ENCODE data around the gene PRSS2.
"Not testable (repeated sequence)": the region's sequence is repeated elsewhere in the genome, so short reads cannot be mapped to it uniquely, and the experiment has no call there.

Gene PRSS2

GRCh38 chr7:142759433-142759832 is 11.3 kb upstream of the PRSS2 start:
- DNase-seq (ENCODE audit: low read depth): no peak

GRCh38 chr7:142760071-142760642 is 10.6 kb upstream of the PRSS2 start:
- DNase-seq (ENCODE audit: low read depth): no peak

- DNase-seq (ENCODE audit: low read depth): not testable (repeated sequence)
Observed at GRCh38 chr7:142761606-142762005, 9.2 kb upstream of the PRSS2 start.

- DNase-seq (ENCODE audit: low read depth): no peak
Observed at GRCh38 chr7:142762104-142762503, 8.7 kb upstream of the PRSS2 start.

GRCh38 chr7:142767451-142767850 is 3.3 kb upstream of the PRSS2 start:
- no peak for DNase-seq (ENCODE audit: low read depth)

- DNase-seq (ENCODE audit: low read depth): no peak
Observed at GRCh38 chr7:142767861-142768260, 2.9 kb upstream of the PRSS2 start.

GRCh38 chr7:142768885-142769284 is 1.9 kb upstream of the PRSS2 start:
- DNase-seq (ENCODE audit: low read depth): not testable (repeated sequence)

GRCh38 chr7:142771353-142771723 is 568 bp downstream of the PRSS2 start:
- no peak for DNase-seq (ENCODE audit: low read depth)

- DNase-seq (ENCODE audit: low read depth): no peak
Observed at GRCh38 chr7:142772051-142772450, 1.3 kb downstream of the PRSS2 start.

GRCh38 chr7:142772673-142773072 is 1.9 kb downstream of the PRSS2 start:
- DNase-seq (ENCODE audit: low read depth): no peak

- DNase-seq (ENCODE audit: low read depth): no peak
Observed at GRCh38 chr7:142773230-142773629, 2.5 kb downstream of the PRSS2 start.

- DNase-seq (ENCODE audit: low read depth): no peak
Observed at GRCh38 chr7:142773937-142774744, 3.4 kb downstream of the PRSS2 start.

- no peak for DNase-seq (ENCODE audit: low read depth)
Observed at GRCh38 chr7:142774826-142775225, 4.1 kb downstream of the PRSS2 start.

GRCh38 chr7:142775351-142776115 is 4.8 kb downstream of the PRSS2 start:
- not testable (repeated sequence) for DNase-seq (ENCODE audit: low read depth)

GRCh38 chr7:142776206-142776844 is 5.6 kb downstream of the PRSS2 start:
- no peak for DNase-seq (ENCODE audit: low read depth)

- not testable (repeated sequence) for DNase-seq (ENCODE audit: low read depth)
Observed at GRCh38 chr7:142776845-142777225, 6.1 kb downstream of the PRSS2 start.

- DNase-seq (ENCODE audit: low read depth): no peak
Observed at GRCh38 chr7:142777318-142777717, 6.5 kb downstream of the PRSS2 start.

GRCh38 chr7:142782922-142783900 is 12.4 kb downstream of the PRSS2 start:
- peak; percentile 59 for DNase-seq (ENCODE audit: low read depth)

GRCh38 chr7:142784096-142784495 is 13.3 kb downstream of the PRSS2 start:
- no peak for DNase-seq (ENCODE audit: low read depth)

GRCh38 chr7:142784716-142785115 is 13.9 kb downstream of the PRSS2 start:
- DNase-seq (ENCODE audit: low read depth): no peak

GRCh38 chr7:142785841-142786250 is 15.1 kb downstream of the PRSS2 start:
- peak; percentile 77 for DNase-seq (ENCODE audit: low read depth)

Data from T-helper 22 cell (primary cell).